NOMO-1 treated with dmso at 0.1 percent for 144 hours (cell line): ENCODE measurements around the gene HOXA5.

Experiments used
- DNase-seq: peaks from one replicate; lab custom pipeline; 2025; ENCODE audit not compliant: unreplicated experiment; lab: John Stamatoyannopoulos, UW

HOXA5 gene

GRCh38 chr7:27171637-27172314, 28.3 kb upstream of the HOXA5 start:
- no peak for DNase-seq

- DNase-seq, result no peak
Observed at GRCh38 chr7:27171325-27171636, 27.8 kb upstream of the HOXA5 start.

- DNase-seq, result no peak
Observed at GRCh38 chr7:27170426-27171324, 27.2 kb upstream of the HOXA5 start.

GRCh38 chr7:27169658-27170425, 26.4 kb upstream of the HOXA5 start:
- DNase-seq, result no peak

GRCh38 chr7:27168265-27168947, 24.9 kb upstream of the HOXA5 start:
- no peak for DNase-seq

GRCh38 chr7:27167916-27168264, 24.4 kb upstream of the HOXA5 start:
- DNase-seq, result no peak

- no peak for DNase-seq
Observed at GRCh38 chr7:27166531-27167505, 23.3 kb upstream of the HOXA5 start.

GRCh38 chr7:27165996-27166530, 22.6 kb upstream of the HOXA5 start:
- no peak for DNase-seq

- peak; percentile 81 for DNase-seq
Observed at GRCh38 chr7:27165089-27165995, 21.9 kb upstream of the HOXA5 start, which contains the start of gene HOXA9. Gene HOXA9, minus strand, starts transcription at chr7:27165537. Its CDS starts 80 bp downstream, at chr7:27165457.

- DNase-seq, result no peak
Observed at GRCh38 chr7:27164367-27165088, 21.0 kb upstream of the HOXA5 start.

GRCh38 chr7:27164045-27164366, 20.5 kb upstream of the HOXA5 start:
- DNase-seq, result no peak

- no peak for DNase-seq
Observed at GRCh38 chr7:27163288-27164044, 20.0 kb upstream of the HOXA5 start.

GRCh38 chr7:27162561-27163287, 19.2 kb upstream of the HOXA5 start:
- DNase-seq, result no peak

- no peak for DNase-seq
Observed at GRCh38 chr7:27161721-27162560, 18.5 kb upstream of the HOXA5 start.

- peak; percentile 63 for DNase-seq
Observed at GRCh38 chr7:27161214-27161720, 17.8 kb upstream of the HOXA5 start.
